Myometrial cell (primary cell): Measurements from ENCODE around the gene TBC1D4. TPM values are rescaled to one million over a fixed set of nuclear protein-coding genes. Genes with fewer than 3 reads are reported as not detected.

ENCODE experiments used
- total RNA-seq: library from RNA; depleted of rRNA; stranded (reverse); fragments of >200 nt; gene quantifications from 2 replicates; pipeline ENCODE4 v1.2.3, GENCODE V29; 2015

The TBC1D4 gene, protein sequence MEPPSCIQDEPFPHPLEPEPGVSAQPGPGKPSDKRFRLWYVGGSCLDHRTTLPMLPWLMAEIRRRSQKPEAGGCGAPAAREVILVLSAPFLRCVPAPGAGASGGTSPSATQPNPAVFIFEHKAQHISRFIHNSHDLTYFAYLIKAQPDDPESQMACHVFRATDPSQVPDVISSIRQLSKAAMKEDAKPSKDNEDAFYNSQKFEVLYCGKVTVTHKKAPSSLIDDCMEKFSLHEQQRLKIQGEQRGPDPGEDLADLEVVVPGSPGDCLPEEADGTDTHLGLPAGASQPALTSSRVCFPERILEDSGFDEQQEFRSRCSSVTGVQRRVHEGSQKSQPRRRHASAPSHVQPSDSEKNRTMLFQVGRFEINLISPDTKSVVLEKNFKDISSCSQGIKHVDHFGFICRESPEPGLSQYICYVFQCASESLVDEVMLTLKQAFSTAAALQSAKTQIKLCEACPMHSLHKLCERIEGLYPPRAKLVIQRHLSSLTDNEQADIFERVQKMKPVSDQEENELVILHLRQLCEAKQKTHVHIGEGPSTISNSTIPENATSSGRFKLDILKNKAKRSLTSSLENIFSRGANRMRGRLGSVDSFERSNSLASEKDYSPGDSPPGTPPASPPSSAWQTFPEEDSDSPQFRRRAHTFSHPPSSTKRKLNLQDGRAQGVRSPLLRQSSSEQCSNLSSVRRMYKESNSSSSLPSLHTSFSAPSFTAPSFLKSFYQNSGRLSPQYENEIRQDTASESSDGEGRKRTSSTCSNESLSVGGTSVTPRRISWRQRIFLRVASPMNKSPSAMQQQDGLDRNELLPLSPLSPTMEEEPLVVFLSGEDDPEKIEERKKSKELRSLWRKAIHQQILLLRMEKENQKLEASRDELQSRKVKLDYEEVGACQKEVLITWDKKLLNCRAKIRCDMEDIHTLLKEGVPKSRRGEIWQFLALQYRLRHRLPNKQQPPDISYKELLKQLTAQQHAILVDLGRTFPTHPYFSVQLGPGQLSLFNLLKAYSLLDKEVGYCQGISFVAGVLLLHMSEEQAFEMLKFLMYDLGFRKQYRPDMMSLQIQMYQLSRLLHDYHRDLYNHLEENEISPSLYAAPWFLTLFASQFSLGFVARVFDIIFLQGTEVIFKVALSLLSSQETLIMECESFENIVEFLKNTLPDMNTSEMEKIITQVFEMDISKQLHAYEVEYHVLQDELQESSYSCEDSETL (N-terminal part only)
- 15.0 and 24.8 TPM in 2 replicates for total RNA-seq

DNA sequence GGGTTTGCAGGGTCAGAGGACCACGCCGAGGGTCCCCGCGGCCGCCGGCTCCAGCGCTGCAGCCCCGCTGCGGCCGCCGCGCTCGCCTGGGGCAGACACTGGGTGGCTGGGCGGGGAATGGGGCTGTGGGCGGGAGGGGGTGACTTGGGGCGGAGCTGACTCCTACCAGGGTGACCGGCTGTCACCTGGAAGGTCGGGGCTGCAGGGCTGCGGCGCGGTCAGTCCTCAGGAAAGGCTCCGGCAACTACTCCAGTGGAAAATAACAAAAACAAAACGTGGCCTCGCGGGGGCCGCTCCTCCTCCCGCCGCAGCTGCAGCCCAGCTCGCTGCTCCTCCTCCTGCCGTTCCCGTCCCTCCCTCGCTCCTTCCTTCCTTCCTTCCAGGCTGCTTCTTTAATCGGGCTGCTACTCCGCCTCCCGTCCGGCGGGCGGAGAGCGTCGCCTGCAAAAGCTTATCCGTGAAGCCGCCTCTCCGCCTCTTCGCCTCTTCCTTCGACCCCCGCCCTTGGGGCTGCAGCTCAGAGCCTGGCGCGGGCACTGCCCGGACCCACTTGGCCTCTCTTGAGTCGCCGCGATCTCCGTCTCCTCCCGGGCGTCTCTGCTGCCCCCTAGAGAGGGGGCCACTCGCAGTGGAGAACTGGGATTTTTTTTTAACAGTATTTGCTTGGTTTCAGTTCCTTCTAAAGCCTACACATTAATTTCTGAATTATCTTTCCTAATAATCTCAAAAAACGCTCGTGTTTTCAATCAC, at the start of gene TBC1D4:
Gene TBC1D4, minus strand, starts transcription at position 100 of the 750 bp plus-strand sequence. CDS start 402 bp downstream, outside the sequence.

Other genes with a start within 250 kb of the TBC1D4 start
- gene COMMD6, start 55.7 kb upstream of the TBC1D4 start, total RNA-seq = 43.2 and 78.9 TPM in 2 replicates
- gene UCHL3, start 67.6 kb upstream of the TBC1D4 start, total RNA-seq = 78.0 and 102 TPM in 2 replicates
- gene LMO7, start 154.2 kb upstream of the TBC1D4 start, total RNA-seq = 51.0 and 54.9 TPM in 2 replicates